ENCODE data around the gene ZNF613.

- TF ChIP-seq, protein P1, sequence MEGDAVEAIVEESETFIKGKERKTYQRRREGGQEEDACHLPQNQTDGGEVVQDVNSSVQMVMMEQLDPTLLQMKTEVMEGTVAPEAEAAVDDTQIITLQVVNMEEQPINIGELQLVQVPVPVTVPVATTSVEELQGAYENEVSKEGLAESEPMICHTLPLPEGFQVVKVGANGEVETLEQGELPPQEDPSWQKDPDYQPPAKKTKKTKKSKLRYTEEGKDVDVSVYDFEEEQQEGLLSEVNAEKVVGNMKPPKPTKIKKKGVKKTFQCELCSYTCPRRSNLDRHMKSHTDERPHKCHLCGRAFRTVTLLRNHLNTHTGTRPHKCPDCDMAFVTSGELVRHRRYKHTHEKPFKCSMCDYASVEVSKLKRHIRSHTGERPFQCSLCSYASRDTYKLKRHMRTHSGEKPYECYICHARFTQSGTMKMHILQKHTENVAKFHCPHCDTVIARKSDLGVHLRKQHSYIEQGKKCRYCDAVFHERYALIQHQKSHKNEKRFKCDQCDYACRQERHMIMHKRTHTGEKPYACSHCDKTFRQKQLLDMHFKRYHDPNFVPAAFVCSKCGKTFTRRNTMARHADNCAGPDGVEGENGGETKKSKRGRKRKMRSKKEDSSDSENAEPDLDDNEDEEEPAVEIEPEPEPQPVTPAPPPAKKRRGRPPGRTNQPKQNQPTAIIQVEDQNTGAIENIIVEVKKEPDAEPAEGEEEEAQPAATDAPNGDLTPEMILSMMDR (conservative IDR thresholded peaks at IDR 0.05 in 1 of 2, IDR thresholded peaks at IDR 0.05 in 1 of 2; ENCODE audit: low read depth in 1 of 2, low read length in 2 of 2): no peak
- no peak for TF ChIP-seq EZH2 (IDR thresholded peaks at IDR 0.05; ENCODE audit: low read length, missing control alignments)
Measured at GRCh38 chr19:51994048-51994644, 66.9 kb downstream of the ZNF613 start.

Data from fibroblast of lung (primary cell).